VCaP (cell line): ENCODE results near the gene A2ML1.

ENCODE experiments used
- H3K27ac ChIP-seq: fragments of 450-650 bp; 2 replicates; pipeline ENCODE4 v1.5.1; 2017
- CTCF ChIP-seq: fragments of 450-650 bp; conservative IDR thresholded peaks from 2 replicates; pipeline ENCODE4 v1.5.1; 2017; ENCODE audit warnings: mild to moderate bottlenecking, moderate library complexity

The A2ML1 gene

GRCh38 chr12:8822298-8822697, at the start of gene A2ML1:
TSS of gene A2ML1 (plus strand) at chr12:8822621. CDS start at chr12:8822652, 31 bp downstream.
- no peak for TF ChIP-seq CTCF
- peak within 1 kb of the TSS; percentile 68 for H3K27ac ChIP-seq

- H3K27ac ChIP-seq = no peak overlapping the region
- no peak for TF ChIP-seq CTCF
These were observed 49.0 kb upstream of the A2ML1 start for GRCh38 chr12:8773461-8773860.

- no peak for TF ChIP-seq CTCF
- H3K27ac ChIP-seq = no peak overlapping the region
These were observed 43.1 kb upstream of the A2ML1 start for GRCh38 chr12:8779281-8779680.

GRCh38 chr12:8779862-8780261, 42.6 kb upstream of the A2ML1 start:
- TF ChIP-seq CTCF = no peak
- H3K27ac ChIP-seq = no peak overlapping the region

- peak; percentile 84 for TF ChIP-seq CTCF
- no peak overlapping the region for H3K27ac ChIP-seq
These were observed 42.0 kb upstream of the A2ML1 start for GRCh38 chr12:8780389-8780788.

GRCh38 chr12:8781381-8782127, 40.9 kb upstream of the A2ML1 start:
- TF ChIP-seq CTCF = no peak
- H3K27ac ChIP-seq = no peak overlapping the region

- H3K27ac ChIP-seq = no peak overlapping the region
- no peak for TF ChIP-seq CTCF
These were observed 38.0 kb upstream of the A2ML1 start for GRCh38 chr12:8784290-8784888.
